ENCODE data around the gene ALDH3A2.

GRCh38 chr17:19702217-19702641 lies 53.7 kb downstream of the ALDH3A2 start:
- TF ChIP-seq CTCF (IDR thresholded peaks at IDR 0.05; ENCODE audit: borderline replicate concordance, extremely low read depth, low read length, poor library complexity, severe bottlenecking): no peak
- TF ChIP-seq EZH2 (IDR thresholded peaks at IDR 0.05; ENCODE audit: borderline replicate concordance, low read depth, low read length, severe bottlenecking): no peak

Data from DND-41 (cell line).